Activated naive CD4-positive, alpha-beta T cell treated with anti-CD3 and anti-CD28 coated beads, Interleukin-2, amount 50 U/mL, for 72 hours (primary cell): ENCODE measurements around the gene DCLK2. TPM values are rescaled to one million over a fixed set of nuclear protein-coding genes. Genes with fewer than 3 reads are reported as not detected.

Source experiments
- ATAC-seq, 2 donors: fragments of 150-1000 bp; cut with Tn5 transposase; 2 replicates each; pipeline ENCODE4 v1.10.0; 2021; ENCODE audit warnings: mild to moderate bottlenecking in 2 of 2, moderate library complexity in 2 of 2
- DNase-seq, 2 donors: peaks; one replicate each; pipeline ENCODE4 v3.0.0; 2021 to 2022; ENCODE audit warnings: low spot score in 2 of 2
- H3K27ac Mint-ChIP-seq, 2 donors: one replicate each; pipeline ENCODE4 v1.8.0; 2022; ENCODE audit warnings: mild to moderate bottlenecking in 2 of 2, mixed read lengths in 2 of 2
- H3K36me3 Mint-ChIP-seq, 2 donors: one replicate each; pipeline ENCODE4 v1.8.0; 2022; ENCODE audit warnings: mixed read lengths in 2 of 2
- H3K9me3 Mint-ChIP-seq, 2 donors: one replicate each; pipeline ENCODE4 v1.8.0; 2022; ENCODE audit warnings: mixed read lengths in 2 of 2
- total RNA-seq, 2 donors: library from RNA; stranded (reverse); gene quantifications; one replicate each; pipeline ENCODE4 v1.2.3, GENCODE V29; 2022

The DCLK2 gene
- total RNA-seq, 2 donors from 2014 or later: not detected

GRCh38 chr4:150061086-150061776 is 17.0 kb upstream of the DCLK2 start:
- ATAC-seq (no peak), DNase-seq (no peak)
- peaks cover 8 to 10% of the 10 kb centered on the region in 2 donors for H3K9me3 Mint-ChIP-seq
- no peak overlapping the region for H3K27ac Mint-ChIP-seq
- no peaks in the 10 kb centered on the region for H3K36me3 Mint-ChIP-seq

- DNase-seq (no peak), ATAC-seq (no peak)
- H3K27ac Mint-ChIP-seq: no peak overlapping the region
- H3K9me3 Mint-ChIP-seq: peaks cover under 1 to 8% of the 10 kb centered on the region in 2 donors
- H3K36me3 Mint-ChIP-seq: no peaks in the 10 kb centered on the region
These were observed 15.1 kb upstream of the DCLK2 start for GRCh38 chr4:150063128-150063527.

- no peak for DNase-seq
These were observed 12.5 kb upstream of the DCLK2 start for GRCh38 chr4:150065740-150066139.

GRCh38 chr4:150067859-150068258 is 10.4 kb upstream of the DCLK2 start:
- no peaks in the 10 kb centered on the region for H3K9me3 Mint-ChIP-seq
- no peaks in the 10 kb centered on the region for H3K36me3 Mint-ChIP-seq
- ATAC-seq (no peak), DNase-seq (no peak)
- no peak overlapping the region for H3K27ac Mint-ChIP-seq

More at GRCh38 chr4:150065740-150066139, 12.5 kb upstream of the DCLK2 start:
- Mint-ChIP-seq H3K9me3 (peaks cover 0 to 3% of the 10 kb centered on the region in 2 donors), H3K27ac (no peak overlapping the region), H3K36me3 (no peaks in the 10 kb centered on the region)
- no peak for ATAC-seq

GRCh38 chr4:150068300-150068960 is 9.8 kb upstream of the DCLK2 start:
- H3K9me3 Mint-ChIP-seq: no peaks in the 10 kb centered on the region
- no peaks in the 10 kb centered on the region for H3K36me3 Mint-ChIP-seq
- no peak overlapping the region for H3K27ac Mint-ChIP-seq
- DNase-seq: no peak
- ATAC-seq: no peak

GRCh38 chr4:150069353-150069752 is 8.9 kb upstream of the DCLK2 start:
- no peak for DNase-seq
- H3K36me3 Mint-ChIP-seq: no peaks in the 10 kb centered on the region
- H3K27ac Mint-ChIP-seq: no peak overlapping the region
- ATAC-seq: no peak
- H3K9me3 Mint-ChIP-seq: no peaks in the 10 kb centered on the region

- H3K9me3 Mint-ChIP-seq: no peaks in the 10 kb centered on the region
- ATAC-seq (no peak), DNase-seq (no peak)
- no peak overlapping the region for H3K27ac Mint-ChIP-seq
- H3K36me3 Mint-ChIP-seq: no peaks in the 10 kb centered on the region
These were observed 7.6 kb upstream of the DCLK2 start for GRCh38 chr4:150070464-150071170.

- Mint-ChIP-seq H3K27ac (no peak overlapping the region), H3K9me3 (no peaks in the 10 kb centered on the region), H3K36me3 (peaks cover 0 to 5% of the 10 kb centered on the region in 2 donors)
- DNase-seq (no peak), ATAC-seq (no peak)
These were observed 5.8 kb upstream of the DCLK2 start for GRCh38 chr4:150072471-150072870.

GRCh38 chr4:150072906-150073714 is 5.1 kb upstream of the DCLK2 start:
- Mint-ChIP-seq H3K27ac (no peak overlapping the region), H3K9me3 (no peaks in the 10 kb centered on the region), H3K36me3 (peaks cover 0 to 5% of the 10 kb centered on the region in 2 donors)
- DNase-seq: no peak
- ATAC-seq: no peak

- Mint-ChIP-seq H3K36me3 (peaks cover 0 to 5% of the 10 kb centered on the region in 2 donors), H3K27ac (no peak overlapping the region), H3K9me3 (no peaks in the 10 kb centered on the region)
- no peak for ATAC-seq
- DNase-seq: no peak
These were observed 4.2 kb upstream of the DCLK2 start for GRCh38 chr4:150074064-150074463.

- no peak overlapping the region for H3K27ac Mint-ChIP-seq
- no peaks in the 10 kb centered on the region for H3K9me3 Mint-ChIP-seq
- ATAC-seq (peak in 1 of 2 donors; percentile 47), DNase-seq (peak in 1 of 2 donors; percentile 10)
- peaks cover 0 to 5% of the 10 kb centered on the region in 2 donors for H3K36me3 Mint-ChIP-seq
These were observed 385 bp downstream of the DCLK2 start for GRCh38 chr4:150078579-150079080.

- DNase-seq (peak in 1 of 2 donors; percentile 14), ATAC-seq (peak; percentile 45 to 52)
- Mint-ChIP-seq H3K9me3 (no peaks in the 10 kb centered on the region), H3K36me3 (peaks cover 0 to 5% of the 10 kb centered on the region in 2 donors), H3K27ac (no peak overlapping the region)
These were observed 886 bp downstream of the DCLK2 start for GRCh38 chr4:150079081-150079581.

- no peak overlapping the region for H3K27ac Mint-ChIP-seq
- H3K9me3 Mint-ChIP-seq: no peaks in the 10 kb centered on the region
- no peak for DNase-seq
- no peak for ATAC-seq
- H3K36me3 Mint-ChIP-seq: peaks cover 0 to 5% of the 10 kb centered on the region in 2 donors
These were observed 2.1 kb downstream of the DCLK2 start for GRCh38 chr4:150080337-150080736.

- ATAC-seq: no peak
- H3K27ac Mint-ChIP-seq: no peak overlapping the region
- H3K9me3 Mint-ChIP-seq: no peaks in the 10 kb centered on the region
- DNase-seq: no peak
- H3K36me3 Mint-ChIP-seq: peaks cover 0 to 5% of the 10 kb centered on the region in 2 donors
These were observed 2.6 kb downstream of the DCLK2 start for GRCh38 chr4:150080875-150081274.

GRCh38 chr4:150082241-150082640 is 4.0 kb downstream of the DCLK2 start:
- Mint-ChIP-seq H3K36me3 (peaks cover 0 to 3% of the 10 kb centered on the region in 2 donors), H3K9me3 (no peaks in the 10 kb centered on the region), H3K27ac (no peak overlapping the region)
- DNase-seq (peak in 1 of 2 donors; percentile 8), ATAC-seq (peak; percentile 41 to 77)

GRCh38 chr4:150087006-150087405 is 8.8 kb downstream of the DCLK2 start:
- no peak for DNase-seq

More at GRCh38 chr4:150087006-150087405, 8.8 kb downstream of the DCLK2 start:
- peaks cover 0 to 6% of the 10 kb centered on the region in 2 donors for H3K36me3 Mint-ChIP-seq
- no peak overlapping the region for H3K27ac Mint-ChIP-seq
- no peaks in the 10 kb centered on the region for H3K9me3 Mint-ChIP-seq
- no peak for ATAC-seq
